ENCODE measurements around the gene BHMT. TPM values are rescaled to one million over a fixed set of nuclear protein-coding genes. Genes with fewer than 3 reads are reported as not detected.

BHMT gene
- total and polyA plus RNA-seq, 4 donors = 27.7 to 197 (median 116) TPM

DNA sequence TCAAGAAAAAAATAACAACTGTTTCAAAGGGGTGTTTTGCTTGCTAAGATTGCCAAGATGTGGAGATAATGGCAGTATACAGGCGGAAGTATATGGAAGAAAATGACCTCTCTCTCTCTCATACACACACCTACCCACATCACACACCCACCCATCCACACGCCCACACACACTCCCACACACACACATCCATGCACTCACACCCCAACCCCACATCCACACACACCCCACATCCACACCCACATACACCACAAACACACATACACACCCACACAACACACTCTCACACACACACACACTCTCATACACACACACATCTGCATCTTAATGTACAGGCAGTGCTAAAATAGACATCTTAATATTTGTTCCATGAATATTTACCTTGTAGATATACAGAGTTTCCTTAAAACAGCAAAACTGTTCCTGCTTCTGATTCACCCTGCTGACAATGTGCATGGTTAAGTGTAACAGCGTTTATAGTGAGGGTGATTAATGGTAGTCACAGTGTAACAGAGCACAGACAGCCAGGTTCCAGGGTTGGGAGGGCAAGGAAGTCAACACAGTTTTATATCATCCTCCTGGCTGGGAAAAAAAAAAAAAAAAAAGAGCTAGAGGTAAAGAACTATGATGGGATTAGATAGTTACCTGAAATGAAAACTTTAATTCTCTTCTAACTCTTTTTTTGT, 33.8 kb upstream of the BHMT start:
- H3K4me3 ChIP-seq (ENCODE audit: low read depth in 1 of 3, low read length in 3 of 3) = no peak overlapping the region
- peaks cover 0 to 15% (median 0%) of the 10 kb centered on the region in 4 donors for H3K36me3 ChIP-seq (ENCODE audit: control insufficient read depth in 4 of 4, insufficient read depth in 3 of 4, low read depth in 1 of 4, low read length in 3 of 4)
- H3K9me3 ChIP-seq (ENCODE audit: control insufficient read depth in 4 of 4, low read length in 3 of 4) = no peaks in the 10 kb centered on the region
- H3K4me1 ChIP-seq (ENCODE audit: control insufficient read depth in 4 of 4, insufficient read depth in 4 of 4, low read length in 3 of 4) = peaks cover 19 to 93% (median 73%) of the 10 kb centered on the region in 4 donors
- no peak for TF ChIP-seq HNF4A (conservative IDR thresholded peaks at IDR 0.05)
- TF ChIP-seq EGR1 (IDR thresholded peaks at IDR 0.05; ENCODE audit: low read depth in 2 of 2) = no peak
- no peak for TF ChIP-seq FOXA2 (IDR thresholded peaks at IDR 0.05)
- no peak for TF ChIP-seq FOXA1 (IDR thresholded peaks at IDR 0.05)
- TF ChIP-seq SP1 (IDR thresholded peaks at IDR 0.05) = no peak
- TF ChIP-seq JUND (IDR thresholded peaks at IDR 0.05) = no peak
- no peak for TF ChIP-seq TAF1 (conservative IDR thresholded peaks at IDR 0.05)
- TF ChIP-seq HNF4G (IDR thresholded peaks at IDR 0.05) = no peak
- TF ChIP-seq, protein P1, sequence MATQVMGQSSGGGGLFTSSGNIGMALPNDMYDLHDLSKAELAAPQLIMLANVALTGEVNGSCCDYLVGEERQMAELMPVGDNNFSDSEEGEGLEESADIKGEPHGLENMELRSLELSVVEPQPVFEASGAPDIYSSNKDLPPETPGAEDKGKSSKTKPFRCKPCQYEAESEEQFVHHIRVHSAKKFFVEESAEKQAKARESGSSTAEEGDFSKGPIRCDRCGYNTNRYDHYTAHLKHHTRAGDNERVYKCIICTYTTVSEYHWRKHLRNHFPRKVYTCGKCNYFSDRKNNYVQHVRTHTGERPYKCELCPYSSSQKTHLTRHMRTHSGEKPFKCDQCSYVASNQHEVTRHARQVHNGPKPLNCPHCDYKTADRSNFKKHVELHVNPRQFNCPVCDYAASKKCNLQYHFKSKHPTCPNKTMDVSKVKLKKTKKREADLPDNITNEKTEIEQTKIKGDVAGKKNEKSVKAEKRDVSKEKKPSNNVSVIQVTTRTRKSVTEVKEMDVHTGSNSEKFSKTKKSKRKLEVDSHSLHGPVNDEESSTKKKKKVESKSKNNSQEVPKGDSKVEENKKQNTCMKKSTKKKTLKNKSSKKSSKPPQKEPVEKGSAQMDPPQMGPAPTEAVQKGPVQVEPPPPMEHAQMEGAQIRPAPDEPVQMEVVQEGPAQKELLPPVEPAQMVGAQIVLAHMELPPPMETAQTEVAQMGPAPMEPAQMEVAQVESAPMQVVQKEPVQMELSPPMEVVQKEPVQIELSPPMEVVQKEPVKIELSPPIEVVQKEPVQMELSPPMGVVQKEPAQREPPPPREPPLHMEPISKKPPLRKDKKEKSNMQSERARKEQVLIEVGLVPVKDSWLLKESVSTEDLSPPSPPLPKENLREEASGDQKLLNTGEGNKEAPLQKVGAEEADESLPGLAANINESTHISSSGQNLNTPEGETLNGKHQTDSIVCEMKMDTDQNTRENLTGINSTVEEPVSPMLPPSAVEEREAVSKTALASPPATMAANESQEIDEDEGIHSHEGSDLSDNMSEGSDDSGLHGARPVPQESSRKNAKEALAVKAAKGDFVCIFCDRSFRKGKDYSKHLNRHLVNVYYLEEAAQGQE (IDR thresholded peaks at IDR 0.05) = no peak
- TF ChIP-seq NR2F2 (IDR thresholded peaks at IDR 0.05) = no peak
- no peak for TF ChIP-seq YY1 (IDR thresholded peaks at IDR 0.05)
- no peak for TF ChIP-seq RXRA (IDR thresholded peaks at IDR 0.05)
- TF ChIP-seq, protein P2, sequence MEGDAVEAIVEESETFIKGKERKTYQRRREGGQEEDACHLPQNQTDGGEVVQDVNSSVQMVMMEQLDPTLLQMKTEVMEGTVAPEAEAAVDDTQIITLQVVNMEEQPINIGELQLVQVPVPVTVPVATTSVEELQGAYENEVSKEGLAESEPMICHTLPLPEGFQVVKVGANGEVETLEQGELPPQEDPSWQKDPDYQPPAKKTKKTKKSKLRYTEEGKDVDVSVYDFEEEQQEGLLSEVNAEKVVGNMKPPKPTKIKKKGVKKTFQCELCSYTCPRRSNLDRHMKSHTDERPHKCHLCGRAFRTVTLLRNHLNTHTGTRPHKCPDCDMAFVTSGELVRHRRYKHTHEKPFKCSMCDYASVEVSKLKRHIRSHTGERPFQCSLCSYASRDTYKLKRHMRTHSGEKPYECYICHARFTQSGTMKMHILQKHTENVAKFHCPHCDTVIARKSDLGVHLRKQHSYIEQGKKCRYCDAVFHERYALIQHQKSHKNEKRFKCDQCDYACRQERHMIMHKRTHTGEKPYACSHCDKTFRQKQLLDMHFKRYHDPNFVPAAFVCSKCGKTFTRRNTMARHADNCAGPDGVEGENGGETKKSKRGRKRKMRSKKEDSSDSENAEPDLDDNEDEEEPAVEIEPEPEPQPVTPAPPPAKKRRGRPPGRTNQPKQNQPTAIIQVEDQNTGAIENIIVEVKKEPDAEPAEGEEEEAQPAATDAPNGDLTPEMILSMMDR (IDR thresholded peaks at IDR 0.05; ENCODE audit: low read depth, low read length, missing input control) = no peak
- TF ChIP-seq, protein P3, sequence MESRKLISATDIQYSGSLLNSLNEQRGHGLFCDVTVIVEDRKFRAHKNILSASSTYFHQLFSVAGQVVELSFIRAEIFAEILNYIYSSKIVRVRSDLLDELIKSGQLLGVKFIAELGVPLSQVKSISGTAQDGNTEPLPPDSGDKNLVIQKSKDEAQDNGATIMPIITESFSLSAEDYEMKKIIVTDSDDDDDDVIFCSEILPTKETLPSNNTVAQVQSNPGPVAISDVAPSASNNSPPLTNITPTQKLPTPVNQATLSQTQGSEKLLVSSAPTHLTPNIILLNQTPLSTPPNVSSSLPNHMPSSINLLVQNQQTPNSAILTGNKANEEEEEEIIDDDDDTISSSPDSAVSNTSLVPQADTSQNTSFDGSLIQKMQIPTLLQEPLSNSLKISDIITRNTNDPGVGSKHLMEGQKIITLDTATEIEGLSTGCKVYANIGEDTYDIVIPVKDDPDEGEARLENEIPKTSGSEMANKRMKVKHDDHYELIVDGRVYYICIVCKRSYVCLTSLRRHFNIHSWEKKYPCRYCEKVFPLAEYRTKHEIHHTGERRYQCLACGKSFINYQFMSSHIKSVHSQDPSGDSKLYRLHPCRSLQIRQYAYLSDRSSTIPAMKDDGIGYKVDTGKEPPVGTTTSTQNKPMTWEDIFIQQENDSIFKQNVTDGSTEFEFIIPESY (IDR thresholded peaks at IDR 0.05) = no peak
- TF ChIP-seq, protein P4, sequence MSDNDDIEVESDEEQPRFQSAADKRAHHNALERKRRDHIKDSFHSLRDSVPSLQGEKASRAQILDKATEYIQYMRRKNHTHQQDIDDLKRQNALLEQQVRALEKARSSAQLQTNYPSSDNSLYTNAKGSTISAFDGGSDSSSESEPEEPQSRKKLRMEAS (IDR thresholded peaks at IDR 0.05) = no peak
- TF ChIP-seq RAD21 (IDR thresholded peaks at IDR 0.05) = no peak
- no peak for TF ChIP-seq GABPA (IDR thresholded peaks at IDR 0.05 in 1 of 2, conservative IDR thresholded peaks at IDR 0.05 in 1 of 2)
- TF ChIP-seq, protein P5, sequence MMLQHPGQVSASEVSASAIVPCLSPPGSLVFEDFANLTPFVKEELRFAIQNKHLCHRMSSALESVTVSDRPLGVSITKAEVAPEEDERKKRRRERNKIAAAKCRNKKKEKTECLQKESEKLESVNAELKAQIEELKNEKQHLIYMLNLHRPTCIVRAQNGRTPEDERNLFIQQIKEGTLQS (IDR thresholded peaks at IDR 0.05) = no peak
- no peaks in the 10 kb centered on the region for H3K27me3 ChIP-seq (ENCODE audit: control insufficient read depth in 4 of 4, insufficient read depth in 4 of 4, low read length in 3 of 4)
- 71% methylated on average over 3 of the region's 3 CpGs for WGBS
- DNase-seq (ENCODE audit: low spot score) = no peak
- peak overlapping the region in 1 of 2 donors; percentile 33 for H3K9ac ChIP-seq (ENCODE audit: low read depth in 1 of 2, low read length in 2 of 2)
- H3K27ac ChIP-seq (ENCODE audit: low read depth in 1 of 2, low read length in 2 of 2) = peak overlapping the region; percentile 78 to 91
